OCI-LY7 (cell line): ENCODE data around the gene RAD23A.
"Not testable (repeated sequence)": the region's sequence is repeated elsewhere in the genome, so short reads cannot be mapped to it uniquely, and the experiment has no call there.

ENCODE experiments used
- CTCF ChIP-seq: fragments of 200-600 bp; sonication (generic); conservative IDR thresholded peaks from 2 replicates; pipeline ENCODE4 v1.5.1; 2014; ENCODE audit warnings: mild to moderate bottlenecking, antibody characterized with exemption, low read length, moderate library complexity, mixed read lengths
- EZH2phosphoT487 ChIP-seq: fragments of 200-600 bp; sonication (generic); IDR thresholded peaks from 2 replicates; pipeline ENCODE4 v1.6.1; 2018; ENCODE audit warnings: low read depth, borderline replicate concordance, mild to moderate bottlenecking, mixed run types, antibody characterized with exemption, low read length, moderate library complexity, mixed read lengths

- not testable (repeated sequence) for TF ChIP-seq CTCF, EZH2phosphoT487
Measured at GRCh38 chr19:12952050-12952449, 6.4 kb downstream of the RAD23A start.
